HG03457 (cell line): ENCODE results near the gene TOMT.
A peak's percentile ranks its signal among the peaks of the same experiment; 100 is the strongest.

ENCODE experiments used
- ATAC-seq: cut with Tn5 transposase; IDR thresholded peaks from one replicate; pipeline ENCODE4 v1.9.1; 2021; ENCODE audit warnings: moderate number of reproducible peaks; ENCODE audit not compliant: unreplicated experiment

The TOMT gene

GRCh38 chr11:72085621-72086351 lies 19.9 kb upstream of the TOMT start:
- no peak for ATAC-seq

DNA sequence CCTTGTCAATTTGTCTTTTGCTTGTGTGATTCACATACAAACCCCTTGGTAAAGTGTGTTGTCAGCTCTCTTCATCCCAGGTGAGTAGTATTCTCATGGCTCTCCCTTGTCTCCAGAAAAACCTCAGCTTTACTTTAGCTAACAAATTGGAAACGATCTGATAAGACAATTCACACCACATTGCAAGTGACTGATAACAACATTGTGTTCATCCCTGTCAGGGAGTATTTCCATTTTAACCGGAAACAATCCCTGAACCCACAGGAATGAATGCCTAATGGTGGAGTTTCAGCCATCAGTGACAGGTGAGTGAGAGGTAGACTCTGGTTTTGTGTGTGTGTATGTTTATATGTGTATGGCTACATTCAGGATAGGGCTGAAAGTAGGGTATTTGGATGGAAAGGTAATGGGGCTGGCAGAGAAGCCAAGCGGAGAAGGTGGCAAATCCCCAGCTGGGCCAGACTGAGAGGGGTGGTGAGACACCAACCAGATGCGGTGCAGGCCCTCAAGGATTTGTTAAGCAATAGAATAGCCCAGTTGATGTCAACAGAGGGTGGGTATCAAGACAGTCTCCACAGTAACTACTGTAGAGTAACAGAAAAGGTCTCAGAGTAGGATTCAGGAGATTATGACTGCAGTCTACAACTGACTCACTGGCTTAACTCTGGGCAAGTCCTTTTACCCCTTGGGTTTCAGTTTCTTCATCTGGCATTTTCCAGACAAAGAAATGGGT lies 17.5 kb upstream of the TOMT start:
- no peak for ATAC-seq

DNA sequence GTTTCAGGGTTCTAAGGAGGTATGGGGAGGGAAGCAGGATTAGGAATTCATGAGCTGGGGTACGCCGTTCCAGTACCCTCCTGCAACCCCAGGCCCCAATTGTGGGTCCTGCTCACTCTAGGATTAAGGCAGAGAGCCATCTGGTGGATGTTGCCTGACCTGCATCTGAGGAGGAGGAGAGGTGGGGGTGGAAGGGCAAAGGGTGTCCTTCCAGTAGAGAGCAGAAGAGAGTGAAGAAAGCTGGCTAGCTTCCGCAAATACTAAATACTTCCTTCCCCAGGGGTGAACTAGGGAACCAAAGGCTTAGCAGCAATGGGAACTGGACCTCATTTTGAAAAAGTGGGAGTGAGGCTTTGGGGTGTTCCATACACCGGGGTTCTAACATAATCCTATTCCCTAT lies 14.4 kb upstream of the TOMT start:
- no peak for ATAC-seq

- no peak for ATAC-seq
Observed at GRCh38 chr11:72098741-72099140, 7.0 kb upstream of the TOMT start.

DNA sequence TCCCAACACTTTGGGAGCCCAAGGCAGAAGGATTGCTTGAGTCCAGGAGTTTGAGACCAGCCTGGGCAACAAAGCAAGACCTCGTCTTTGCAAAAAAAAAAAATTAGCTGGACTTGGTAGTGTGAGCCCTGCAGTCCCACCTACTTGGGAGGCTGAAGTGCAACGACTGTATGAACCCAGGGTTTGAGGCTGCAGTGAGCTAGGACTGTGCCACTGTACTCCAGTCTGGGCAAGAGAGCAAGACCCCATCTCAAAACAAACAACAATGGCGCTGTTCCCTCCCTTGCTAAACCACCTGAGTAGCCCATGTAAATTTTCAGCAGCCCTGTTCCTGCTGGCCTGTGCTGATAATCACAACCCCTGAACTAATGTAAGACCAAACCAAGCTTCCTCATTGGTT lies 5.7 kb upstream of the TOMT start:
- ATAC-seq: no peak

GRCh38 chr11:72100462-72100861 lies 5.3 kb upstream of the TOMT start:
- no peak for ATAC-seq

GRCh38 chr11:72102162-72102561 lies 3.6 kb upstream of the TOMT start:
- ATAC-seq: no peak

GRCh38 chr11:72102631-72102945 lies 3.1 kb upstream of the TOMT start:
- ATAC-seq: no peak

DNA sequence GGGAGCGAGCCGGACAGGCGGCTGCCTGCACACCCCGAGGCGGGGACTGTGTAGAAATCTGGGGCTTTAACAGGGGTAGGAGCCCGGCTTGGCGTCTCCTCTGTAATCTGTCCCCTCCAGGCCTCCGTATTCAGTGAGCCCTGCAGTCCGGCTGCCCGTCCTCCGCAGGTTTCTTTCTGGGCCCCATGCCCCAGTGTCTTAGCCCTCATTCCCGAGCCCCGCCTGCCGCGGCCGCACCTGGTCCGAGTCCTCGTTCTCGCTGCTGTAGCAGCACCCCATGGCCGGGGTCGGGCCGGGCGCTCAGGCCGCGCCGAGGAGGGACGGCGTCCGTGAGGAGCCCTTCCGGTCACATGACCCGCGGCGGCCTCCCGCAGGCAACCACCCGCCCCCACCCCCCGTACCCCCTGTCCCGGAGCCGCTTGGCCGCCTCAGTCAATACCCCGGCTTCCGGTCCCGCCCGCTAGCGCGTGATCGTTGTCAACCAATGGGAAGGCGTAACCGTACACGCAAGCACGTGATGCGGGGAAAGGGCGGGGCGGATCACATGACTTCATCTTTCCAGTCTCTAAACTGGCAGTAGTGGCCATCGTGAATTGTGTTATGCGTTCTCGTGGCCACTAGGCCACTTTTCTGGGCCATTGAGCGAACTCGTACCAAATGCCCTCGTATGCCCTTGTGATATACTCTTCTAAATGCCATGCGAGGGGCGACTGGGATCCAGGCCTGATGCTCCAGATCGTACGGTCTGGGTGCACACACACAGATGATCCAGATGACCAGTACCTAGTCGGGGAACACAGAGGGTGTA lies 2.6 kb upstream of the TOMT start, which contains the start of gene LAMTOR1:
TSS of gene LAMTOR1 (minus strand) at position 352 of the 808 bp plus-strand sequence. CDS start at position 279, 73 bp downstream.
- ATAC-seq: peak; percentile 63

GRCh38 chr11:72103754-72104167 lies 2.0 kb upstream of the TOMT start:
- no peak for ATAC-seq

- ATAC-seq: no peak
Observed at GRCh38 chr11:72111300-72112142, 5.8 kb downstream of the TOMT start.

- peak; percentile 78 for ATAC-seq
Observed at GRCh38 chr11:72112143-72112977, 6.6 kb downstream of the TOMT start, which contains the start of gene ANAPC15. Gene ANAPC15, minus strand, starts transcription at chr11:72112695. Its CDS starts 1,419 bp downstream, at chr11:72111276.

DNA sequence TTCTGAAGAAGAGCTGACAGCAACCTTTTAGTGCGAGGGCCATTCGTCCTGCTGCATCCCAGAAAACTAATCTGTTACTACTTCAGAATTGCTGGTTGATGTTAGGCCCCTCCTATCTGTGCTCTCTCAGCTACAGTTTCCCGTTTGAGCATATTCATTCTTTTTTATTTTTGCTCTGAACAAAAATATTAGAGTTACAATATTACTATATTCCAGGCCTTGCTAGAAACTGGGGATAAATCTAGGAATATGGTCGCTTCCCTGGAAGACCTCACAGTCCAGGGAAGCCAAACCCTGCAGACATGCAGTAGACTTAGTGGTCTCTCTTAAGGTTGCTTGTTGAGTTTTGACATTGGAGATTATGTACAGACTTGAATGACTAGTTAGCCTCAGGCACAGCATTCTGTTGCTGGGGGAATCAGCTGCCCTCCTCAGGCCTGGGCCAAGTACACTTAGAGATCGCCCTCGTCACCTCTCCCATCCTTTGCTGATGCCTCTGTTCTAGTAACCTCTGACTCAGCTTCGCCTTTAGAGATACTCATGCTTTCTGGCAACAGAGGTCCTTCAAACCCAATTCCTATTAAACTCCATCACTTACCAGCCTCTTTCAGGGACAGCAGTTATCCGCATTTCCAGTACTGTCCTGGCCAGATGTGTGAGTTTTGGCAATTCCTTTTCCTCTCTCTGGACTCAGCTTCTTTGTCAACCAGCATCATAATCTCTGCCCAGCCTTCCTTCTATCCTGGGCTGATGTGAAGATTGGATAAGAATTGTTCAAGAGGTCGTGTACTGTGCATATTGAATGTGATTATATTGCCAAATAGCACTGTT lies 7.5 kb downstream of the TOMT start:
- ATAC-seq: no peak

DNA sequence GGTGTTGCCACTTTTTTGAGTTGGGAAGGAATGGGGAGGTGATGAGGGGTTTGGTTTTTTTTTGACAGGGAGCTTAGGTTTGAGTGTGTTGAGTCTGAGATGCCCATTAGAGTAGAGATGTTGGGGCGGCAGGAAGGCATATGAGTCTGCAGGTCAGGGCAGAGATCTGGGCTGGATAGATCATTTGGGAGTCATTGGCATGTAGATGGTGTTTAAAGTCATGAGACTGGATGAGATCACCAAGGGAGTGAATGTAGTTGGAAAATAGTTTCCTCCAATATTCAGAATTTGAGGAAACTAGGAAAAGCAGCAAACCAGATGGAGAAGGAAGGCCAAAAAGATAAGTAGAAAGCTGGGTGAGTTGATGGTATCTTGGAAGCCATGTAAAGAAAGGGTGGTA lies 8.8 kb downstream of the TOMT start:
- no peak for ATAC-seq

GRCh38 chr11:72116019-72116755 lies 10.5 kb downstream of the TOMT start:
- ATAC-seq: no peak

GRCh38 chr11:72119198-72119597 lies 13.5 kb downstream of the TOMT start:
- no peak for ATAC-seq

- ATAC-seq: no peak
Observed at GRCh38 chr11:72120930-72121329, 15.2 kb downstream of the TOMT start.

- ATAC-seq: no peak
Observed at GRCh38 chr11:72122607-72123006, 16.9 kb downstream of the TOMT start.
